Nephron (organoid): Measurements from ENCODE around the gene MAGEF1.
A peak's percentile ranks its signal among the peaks of the same experiment; 100 is the strongest.

Source experiments
- H3K27ac Mint-ChIP-seq, 3 experiments: 2 replicates each; pipeline ENCODE4 v1.8.0; 2020; ENCODE audit warnings: mixed read lengths in 3 of 3, mild to moderate bottlenecking in 2 of 3, moderate library complexity in 1 of 3
- H3K27me3 Mint-ChIP-seq: 2 replicates; pipeline ENCODE4 v1.8.0; 2021; ENCODE audit warnings: low read depth, mild to moderate bottlenecking, moderate library complexity, mixed read lengths
- H3K36me3 Mint-ChIP-seq: 2 replicates; pipeline ENCODE4 v1.8.0; 2020; ENCODE audit warnings: low read depth, mixed read lengths
- H3K4me1 Mint-ChIP-seq: 2 replicates; pipeline ENCODE4 v1.8.0; 2020; ENCODE audit warnings: mixed read lengths
- H3K4me3 Mint-ChIP-seq, 3 experiments: 2 replicates each; pipeline ENCODE4 v1.8.0; 2020; ENCODE audit warnings: mild to moderate bottlenecking in 3 of 3, mixed read lengths in 3 of 3, moderate library complexity in 2 of 3
- H3K9me3 Mint-ChIP-seq: 2 replicates; pipeline ENCODE4 v1.8.0; 2020; ENCODE audit warnings: mixed read lengths
- TF ChIP-seq, protein P1 (sequence below), 3 experiments: fragments of 200-600 bp; sonication (generic); IDR thresholded peaks; one replicate each; pipeline ENCODE4 v1.5.0; 2021; ENCODE audit warnings: antibody characterized with exemption in 3 of 3; ENCODE audit not compliant: unreplicated experiment in 3 of 3

The MAGEF1 gene

DNA sequence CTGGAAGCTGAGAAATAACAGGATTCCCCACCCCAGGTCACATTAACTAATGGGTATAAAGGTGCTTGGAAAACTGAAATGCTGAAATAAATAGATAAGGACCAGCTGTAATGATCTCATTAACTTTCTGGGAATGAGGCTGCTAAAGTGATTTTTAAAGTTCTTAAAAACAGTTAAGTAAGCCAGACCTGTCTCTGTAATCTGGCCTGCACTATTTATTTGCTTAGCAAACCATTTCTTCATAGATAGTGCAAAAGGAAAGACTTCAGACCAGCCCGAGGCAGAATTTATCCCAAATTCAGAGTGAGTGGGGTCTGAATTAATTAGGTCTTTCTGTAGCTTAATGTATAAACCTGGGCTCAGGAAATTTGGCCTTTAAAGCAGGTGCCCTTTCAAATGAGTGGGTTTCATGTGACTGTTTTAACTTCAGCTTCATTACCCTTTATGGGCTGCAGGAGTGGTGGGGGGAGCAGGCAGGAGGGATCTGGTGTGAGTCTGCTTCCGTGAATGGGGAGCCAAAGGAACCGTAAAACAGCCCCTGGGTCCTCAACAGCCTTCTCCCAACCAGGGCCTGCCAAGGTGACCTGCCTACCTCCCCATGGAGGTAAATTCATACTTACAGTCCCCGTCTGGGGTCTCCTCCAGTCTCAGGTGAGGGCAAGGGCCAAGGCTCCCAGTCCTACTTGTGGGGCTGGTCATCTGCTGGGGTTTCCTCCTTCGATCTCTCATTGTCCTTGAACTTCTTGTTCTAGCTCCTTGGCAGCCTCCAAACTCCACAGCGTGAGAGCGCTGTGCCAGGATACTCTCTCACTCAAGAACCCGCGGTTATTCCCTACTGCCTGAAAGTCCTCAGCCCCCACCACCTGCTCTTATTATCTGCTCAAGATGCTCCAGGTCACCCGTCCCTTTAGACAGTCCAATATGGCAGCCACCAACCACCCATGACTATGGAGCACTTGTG, 31.2 kb downstream of the MAGEF1 start:
- peaks cover 66% of the 10 kb centered on the region for H3K4me1 Mint-ChIP-seq
- H3K27ac Mint-ChIP-seq, result peak overlapping the region; percentile 44 to 99 (median 83)
- no peak overlapping the region for H3K4me3 Mint-ChIP-seq
- no peaks in the 10 kb centered on the region for H3K27me3 Mint-ChIP-seq
- TF ChIP-seq, protein P1, sequence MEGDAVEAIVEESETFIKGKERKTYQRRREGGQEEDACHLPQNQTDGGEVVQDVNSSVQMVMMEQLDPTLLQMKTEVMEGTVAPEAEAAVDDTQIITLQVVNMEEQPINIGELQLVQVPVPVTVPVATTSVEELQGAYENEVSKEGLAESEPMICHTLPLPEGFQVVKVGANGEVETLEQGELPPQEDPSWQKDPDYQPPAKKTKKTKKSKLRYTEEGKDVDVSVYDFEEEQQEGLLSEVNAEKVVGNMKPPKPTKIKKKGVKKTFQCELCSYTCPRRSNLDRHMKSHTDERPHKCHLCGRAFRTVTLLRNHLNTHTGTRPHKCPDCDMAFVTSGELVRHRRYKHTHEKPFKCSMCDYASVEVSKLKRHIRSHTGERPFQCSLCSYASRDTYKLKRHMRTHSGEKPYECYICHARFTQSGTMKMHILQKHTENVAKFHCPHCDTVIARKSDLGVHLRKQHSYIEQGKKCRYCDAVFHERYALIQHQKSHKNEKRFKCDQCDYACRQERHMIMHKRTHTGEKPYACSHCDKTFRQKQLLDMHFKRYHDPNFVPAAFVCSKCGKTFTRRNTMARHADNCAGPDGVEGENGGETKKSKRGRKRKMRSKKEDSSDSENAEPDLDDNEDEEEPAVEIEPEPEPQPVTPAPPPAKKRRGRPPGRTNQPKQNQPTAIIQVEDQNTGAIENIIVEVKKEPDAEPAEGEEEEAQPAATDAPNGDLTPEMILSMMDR (IDR thresholded peaks at IDR 0.05; ENCODE audit: unreplicated experiment in 3 of 3), result no peak
- H3K9me3 Mint-ChIP-seq, result no peaks in the 10 kb centered on the region
- H3K36me3 Mint-ChIP-seq, result no peaks in the 10 kb centered on the region

DNA sequence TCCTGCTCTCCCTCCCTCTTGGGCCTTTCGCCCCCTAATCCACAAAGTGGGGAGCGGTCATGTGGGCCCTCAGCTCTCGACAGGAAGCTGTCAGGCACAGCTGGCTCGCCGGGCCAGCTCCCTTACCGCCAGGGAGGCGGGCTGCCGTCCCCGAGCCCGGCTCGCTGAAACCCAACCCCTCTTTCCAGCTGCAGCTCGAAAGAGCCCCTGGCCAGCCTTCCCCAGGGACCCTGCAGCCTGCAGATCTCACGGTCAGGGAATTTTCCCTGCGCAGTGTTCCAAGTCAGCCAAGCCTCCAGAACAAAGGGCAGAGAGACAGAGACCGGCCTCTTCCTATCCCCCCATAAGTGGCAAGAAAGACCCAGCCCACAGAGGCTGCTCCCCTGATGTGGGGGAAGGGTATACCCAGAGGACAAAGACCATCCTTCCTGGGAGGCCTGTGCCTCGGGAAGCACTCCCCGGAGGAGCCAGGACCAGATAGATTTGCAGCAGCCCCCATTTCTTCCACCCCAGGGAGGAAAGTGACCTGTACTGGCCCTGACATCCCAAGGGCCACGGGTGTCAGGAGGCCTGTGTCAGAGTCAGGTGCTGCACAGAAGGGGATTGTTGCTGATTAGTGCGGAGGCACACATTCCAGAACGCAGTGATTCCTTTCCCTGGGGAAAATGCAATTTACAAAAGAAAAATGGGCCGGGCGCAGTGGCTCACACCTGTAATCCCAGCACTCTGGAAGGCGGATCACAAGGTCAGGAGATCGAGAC, 32.6 kb downstream of the MAGEF1 start:
- TF ChIP-seq, protein P1 (IDR thresholded peaks at IDR 0.05; ENCODE audit: unreplicated experiment in 3 of 3), result no peak
- no peaks in the 10 kb centered on the region for H3K27me3 Mint-ChIP-seq
- peak overlapping the region; percentile 96 to 99 (median 98) for H3K27ac Mint-ChIP-seq
- no peaks in the 10 kb centered on the region for H3K36me3 Mint-ChIP-seq
- peak overlapping the region; percentile 53 to 64 (median 56) for H3K4me3 Mint-ChIP-seq
- H3K9me3 Mint-ChIP-seq, result no peaks in the 10 kb centered on the region
- H3K4me1 Mint-ChIP-seq, result peaks cover 54% of the 10 kb centered on the region

DNA sequence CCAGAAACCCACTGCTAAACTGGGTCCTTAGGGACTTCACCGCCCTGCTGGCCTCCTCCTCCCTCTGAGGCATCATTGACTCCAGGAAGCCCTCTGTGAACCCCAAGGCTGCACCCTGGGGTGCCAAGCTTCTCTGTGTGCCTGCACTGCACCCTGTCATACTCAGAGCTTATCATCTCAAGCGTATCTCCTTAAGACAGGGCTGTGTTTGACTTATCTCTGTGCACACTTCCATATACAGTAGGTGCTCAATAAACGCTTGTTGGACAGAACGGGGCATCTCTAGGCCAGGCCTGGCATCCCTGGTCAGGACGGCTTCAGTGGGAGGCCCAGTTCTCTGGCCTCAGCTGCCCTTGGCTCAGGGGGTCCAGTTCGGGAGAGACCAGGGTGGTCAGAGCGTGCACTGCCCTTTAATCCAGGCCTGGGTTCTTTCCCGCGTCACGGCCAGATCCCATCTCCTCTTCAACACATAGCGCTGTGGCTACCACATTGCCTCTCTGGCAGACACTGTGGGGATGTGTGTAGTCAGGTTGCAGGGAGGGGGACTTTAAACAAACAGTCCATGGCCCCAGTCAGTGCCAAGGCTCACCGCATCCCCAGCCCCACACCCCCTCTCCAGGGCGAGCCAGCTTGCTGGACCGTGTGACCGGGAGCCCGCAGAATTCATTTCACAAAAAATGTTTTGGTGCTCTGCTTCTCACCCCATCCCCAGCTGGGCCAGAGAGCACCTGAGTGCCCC, 33.4 kb downstream of the MAGEF1 start:
- peak overlapping the region in 1 of 3 experiments; percentile 64 for H3K4me3 Mint-ChIP-seq
- H3K27ac Mint-ChIP-seq, result peak overlapping the region; percentile 96 to 99 (median 98)
- no peaks in the 10 kb centered on the region for H3K9me3 Mint-ChIP-seq
- peaks cover 3% of the 10 kb centered on the region for H3K27me3 Mint-ChIP-seq
- no peaks in the 10 kb centered on the region for H3K36me3 Mint-ChIP-seq
- TF ChIP-seq, protein P1 (IDR thresholded peaks at IDR 0.05; ENCODE audit: unreplicated experiment in 3 of 3), result no peak
- peaks cover 61% of the 10 kb centered on the region for H3K4me1 Mint-ChIP-seq

DNA sequence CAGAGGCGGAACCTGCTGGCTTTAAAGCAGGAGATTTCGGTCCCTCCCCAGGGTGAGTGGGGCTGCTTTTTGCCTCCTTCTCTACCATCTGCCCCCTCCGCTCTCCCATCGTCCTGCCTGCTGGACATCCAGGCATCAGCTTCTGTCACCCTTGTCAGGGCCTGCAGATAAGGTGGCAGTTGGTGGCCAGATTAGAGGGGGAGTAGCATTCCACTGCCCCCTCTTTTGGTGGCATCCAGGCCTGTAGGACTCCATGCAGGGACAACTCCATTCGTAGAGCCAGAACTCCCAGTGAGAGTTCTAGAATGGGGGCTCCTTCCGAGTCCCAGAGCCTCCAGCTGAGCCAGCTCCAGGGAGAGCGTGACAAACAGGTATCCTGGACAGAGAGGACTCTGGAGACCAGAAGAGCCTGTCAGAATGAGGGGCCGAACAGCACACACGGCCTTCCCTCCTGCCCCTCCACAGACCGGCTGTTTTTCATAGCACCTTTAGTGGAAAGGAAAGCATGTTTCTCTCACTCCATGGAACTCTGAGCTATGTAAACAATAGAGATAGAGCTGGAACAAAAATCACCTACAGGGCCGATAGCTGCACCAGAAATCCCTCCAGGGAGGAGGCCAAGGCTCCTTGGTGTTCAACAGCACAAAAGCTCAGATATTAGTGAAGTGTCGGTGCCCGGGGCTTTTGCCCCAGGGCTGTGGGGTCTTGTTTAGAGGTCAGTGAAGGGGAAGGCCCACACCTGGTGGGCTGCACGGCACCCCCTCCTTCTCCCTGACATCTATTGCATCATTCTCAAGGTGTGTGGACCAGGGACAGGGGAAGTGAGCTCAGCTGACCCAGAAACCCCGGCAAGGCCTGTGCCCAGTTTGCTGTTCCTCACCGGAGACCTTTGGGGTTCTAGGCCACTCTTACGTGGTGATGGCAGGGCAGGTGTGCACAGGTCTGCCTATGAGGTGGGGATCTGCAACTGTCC, 34.2 kb downstream of the MAGEF1 start:
- Mint-ChIP-seq H3K9me3 (no peaks in the 10 kb centered on the region), H3K36me3 (no peaks in the 10 kb centered on the region)
- TF ChIP-seq, protein P1 (IDR thresholded peaks at IDR 0.05; ENCODE audit: unreplicated experiment in 3 of 3), result no peak

DNA sequence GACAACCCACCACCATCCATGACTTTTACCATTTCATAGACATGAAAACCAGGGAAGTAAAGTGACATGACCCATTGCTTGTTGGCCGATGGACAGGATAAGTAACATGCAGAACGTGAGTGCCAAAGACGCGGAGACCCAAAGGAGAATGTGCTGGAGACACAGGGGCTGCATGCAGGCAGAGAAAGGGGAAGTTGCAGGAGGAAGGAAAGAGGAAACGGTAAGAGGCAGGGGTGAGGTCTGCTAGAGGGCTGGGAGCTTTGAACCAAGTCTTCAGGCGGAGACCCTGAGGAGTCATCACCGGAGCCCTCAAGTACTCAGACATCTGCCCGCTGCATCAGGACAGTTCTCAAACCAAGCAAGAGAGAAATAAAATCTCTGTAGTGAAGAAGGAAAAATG, 34.9 kb downstream of the MAGEF1 start:
- peaks cover 6% of the 10 kb centered on the region for H3K27me3 Mint-ChIP-seq
- H3K4me1 Mint-ChIP-seq, result peaks cover 75% of the 10 kb centered on the region
- H3K4me3 Mint-ChIP-seq, result no peak overlapping the region
- peak overlapping the region; percentile 62 to 99 (median 98) for H3K27ac Mint-ChIP-seq
- no peaks in the 10 kb centered on the region for H3K9me3 Mint-ChIP-seq
- TF ChIP-seq, protein P1 (IDR thresholded peaks at IDR 0.05; ENCODE audit: unreplicated experiment in 3 of 3), result no peak
- no peaks in the 10 kb centered on the region for H3K36me3 Mint-ChIP-seq

More for the DNA sequence above, 34.2 kb downstream of the MAGEF1 start:
- peaks cover 6% of the 10 kb centered on the region for H3K27me3 Mint-ChIP-seq
- H3K4me3 Mint-ChIP-seq, result peak overlapping the region; percentile 16 to 69 (median 55)
- H3K27ac Mint-ChIP-seq, result peak overlapping the region; percentile 96 to 99 (median 98)
- peaks cover 70% of the 10 kb centered on the region for H3K4me1 Mint-ChIP-seq
